ENCODE measurements around the gene TBX10.
A peak's percentile ranks its signal among the peaks of the same experiment; 100 is the strongest.
"Not testable (repeated sequence)": the region's sequence is repeated elsewhere in the genome, so short reads cannot be mapped to it uniquely, and the experiment has no call there.

Gene TBX10

DNA sequence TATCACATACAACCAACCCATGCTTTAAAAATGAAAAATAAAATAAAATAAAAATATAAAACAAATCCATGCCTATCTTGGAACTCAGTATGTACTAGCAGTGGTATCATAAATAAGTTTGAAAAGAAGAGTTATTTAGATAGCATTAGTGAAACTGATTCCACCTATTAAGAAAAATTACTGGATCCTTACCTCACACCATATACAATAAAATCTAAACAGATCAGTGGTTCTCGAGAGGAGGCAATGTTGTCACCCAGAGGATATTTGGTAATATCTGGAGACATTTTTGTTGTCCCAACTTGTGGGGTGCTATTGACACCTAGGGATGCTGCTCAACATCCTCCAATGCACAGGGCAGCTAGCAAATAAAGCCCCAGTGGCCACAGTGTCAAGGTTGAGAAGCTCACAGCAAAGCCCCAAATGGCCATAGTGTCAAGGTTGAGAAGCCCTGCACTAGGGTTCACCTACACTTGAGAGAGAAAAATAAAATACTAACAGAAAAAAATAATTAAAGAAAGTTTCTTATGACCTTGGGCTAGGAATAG, 42.7 kb downstream of the TBX10 start:
- DNase-seq, result no peak

DNA sequence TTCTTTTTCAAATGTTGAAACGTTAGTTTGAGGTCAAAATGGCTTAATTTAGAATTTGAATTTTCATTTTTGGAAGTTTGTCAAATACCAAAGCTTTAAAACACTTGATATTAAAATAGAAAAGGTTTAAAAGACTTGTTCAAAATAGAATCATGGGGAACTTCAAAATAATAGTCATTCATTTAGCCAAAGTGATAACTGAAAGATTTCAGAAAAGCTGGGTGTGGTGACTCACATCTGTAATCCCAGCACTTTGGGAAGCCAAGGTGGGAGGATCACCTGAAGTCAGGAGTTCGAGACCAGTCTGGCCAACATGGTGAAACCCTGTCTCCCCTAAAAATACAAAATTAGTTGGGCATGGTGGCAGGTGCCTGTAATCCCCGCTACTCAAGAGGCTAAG, 45.1 kb downstream of the TBX10 start:
- no peak for DNase-seq

DNA sequence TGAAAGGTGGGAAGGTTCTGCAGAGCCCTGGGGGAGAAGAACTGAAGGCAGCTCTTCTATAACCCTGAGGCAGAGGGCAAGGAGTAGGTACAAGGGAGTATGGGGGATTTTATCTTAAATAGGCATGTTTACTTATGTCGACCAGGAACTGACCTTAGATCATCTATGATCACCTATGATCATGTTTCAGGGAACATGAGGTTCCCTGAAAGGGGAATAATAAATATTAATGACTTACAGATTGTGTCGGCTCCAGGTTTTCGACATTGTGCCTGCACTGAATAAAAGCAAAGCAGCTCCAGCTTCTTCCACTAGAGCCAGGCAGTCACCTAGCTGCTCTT, 46.0 kb downstream of the TBX10 start:
- DNase-seq, result no peak

DNA sequence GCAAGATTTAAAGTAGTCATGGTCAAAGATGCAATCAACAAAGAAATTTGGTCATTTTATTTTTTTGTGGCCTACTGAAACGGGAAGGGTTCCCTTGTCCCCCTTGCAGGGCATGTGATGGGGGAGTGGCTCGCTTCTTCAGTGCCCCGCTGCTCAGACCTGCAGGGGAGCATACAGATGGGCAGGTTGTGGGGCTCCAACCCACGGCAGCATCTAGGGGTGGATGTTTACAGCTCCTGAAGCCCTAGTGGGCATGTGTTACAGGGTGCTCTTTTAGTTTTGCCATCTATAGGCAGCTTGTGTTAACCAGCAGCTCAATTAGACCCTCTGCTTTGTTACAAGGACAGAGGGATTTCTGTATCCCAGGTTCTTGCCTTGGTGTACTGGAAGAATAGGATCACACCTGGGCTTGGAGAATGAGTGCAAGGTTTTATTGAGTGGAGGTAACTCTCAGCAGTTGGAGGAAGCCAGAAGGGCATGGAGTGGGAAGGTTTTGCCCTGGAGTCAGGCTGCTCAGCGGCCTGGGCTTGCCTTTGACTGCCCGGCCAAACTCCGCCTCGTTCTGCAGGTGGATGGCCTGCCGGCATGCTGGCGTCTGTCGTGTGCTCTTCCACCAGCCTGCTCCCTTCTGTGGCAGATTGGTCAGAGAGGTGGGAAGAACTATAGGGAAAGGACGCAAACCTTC, 46.5 kb downstream of the TBX10 start:
- no peak for DNase-seq

DNA sequence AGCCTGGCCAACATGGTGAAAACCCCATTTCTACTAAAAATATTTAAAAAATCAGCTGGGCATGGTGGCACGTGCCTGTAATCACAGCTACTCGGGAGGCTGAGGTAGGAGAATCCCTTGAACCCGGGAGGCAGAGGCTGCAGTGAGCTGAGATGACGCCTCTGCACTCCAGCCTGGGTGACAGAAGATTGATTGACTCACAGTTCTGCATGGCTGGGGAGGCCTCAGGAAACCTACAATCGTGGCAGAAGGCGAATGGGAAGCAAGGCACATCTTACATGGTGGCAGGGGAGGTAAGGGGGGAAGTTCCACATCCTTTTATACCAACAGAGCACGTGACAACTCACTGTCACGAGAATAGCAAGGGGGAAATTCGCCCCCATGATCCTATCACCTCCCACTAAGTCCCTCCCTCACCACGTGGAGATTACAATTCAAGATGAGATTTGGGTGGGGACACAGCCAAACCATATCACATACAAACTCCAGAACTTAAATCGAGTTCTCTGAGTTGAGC, 50.6 kb downstream of the TBX10 start:
- not testable (repeated sequence) for DNase-seq

DNA sequence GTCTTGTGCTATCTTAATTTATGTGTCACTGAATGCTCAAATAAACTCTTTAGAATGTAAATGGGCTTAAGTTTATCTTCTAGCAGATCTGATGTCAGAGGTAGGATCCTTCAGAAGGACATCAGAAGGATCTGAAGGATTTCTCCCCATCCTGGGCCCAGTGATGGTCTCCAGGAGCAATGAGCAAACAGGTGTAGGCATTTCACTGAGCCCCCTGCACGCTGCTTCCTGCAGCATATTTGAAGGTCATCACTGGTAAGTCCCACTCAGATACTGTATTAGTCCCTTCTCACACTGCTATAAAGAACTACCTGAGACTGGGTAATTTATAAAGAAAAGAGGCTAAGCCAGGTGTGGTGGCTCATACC, 51.4 kb downstream of the TBX10 start:
- DNase-seq, result no peak

DNA sequence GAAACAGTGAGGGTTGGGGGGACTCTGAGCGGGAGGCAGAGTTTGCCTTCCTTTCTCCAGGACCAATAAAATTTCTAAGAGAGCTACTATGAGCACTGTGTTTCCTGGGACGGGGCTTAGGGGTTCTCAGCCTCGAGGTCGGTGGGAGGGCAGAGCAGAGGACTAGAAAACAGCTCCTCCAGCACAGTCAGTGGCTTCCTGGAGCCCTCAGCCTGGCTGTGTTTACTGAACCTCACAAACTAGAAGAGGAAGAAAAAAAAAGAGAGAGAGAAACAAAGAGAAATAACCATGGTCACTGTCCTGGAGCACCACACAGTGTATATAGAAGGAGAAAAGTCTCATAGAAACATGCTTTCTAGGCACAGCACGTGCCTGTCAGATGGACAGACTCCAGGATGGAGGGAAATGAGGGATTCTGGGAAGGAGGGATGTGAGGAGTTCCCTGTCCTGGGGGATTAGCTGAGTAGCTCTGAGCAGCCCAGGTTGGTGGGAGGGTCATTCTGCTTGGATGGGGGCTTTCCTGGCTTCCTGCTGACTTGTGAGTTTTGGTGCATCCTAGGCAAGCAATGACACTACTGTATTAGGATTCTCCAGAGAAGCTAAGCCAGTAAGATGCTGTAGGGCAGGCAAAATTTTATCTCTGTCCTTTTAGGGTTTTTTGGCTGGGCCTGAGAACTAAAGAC, 52.9 kb downstream of the TBX10 start:
- no peak for DNase-seq

DNA sequence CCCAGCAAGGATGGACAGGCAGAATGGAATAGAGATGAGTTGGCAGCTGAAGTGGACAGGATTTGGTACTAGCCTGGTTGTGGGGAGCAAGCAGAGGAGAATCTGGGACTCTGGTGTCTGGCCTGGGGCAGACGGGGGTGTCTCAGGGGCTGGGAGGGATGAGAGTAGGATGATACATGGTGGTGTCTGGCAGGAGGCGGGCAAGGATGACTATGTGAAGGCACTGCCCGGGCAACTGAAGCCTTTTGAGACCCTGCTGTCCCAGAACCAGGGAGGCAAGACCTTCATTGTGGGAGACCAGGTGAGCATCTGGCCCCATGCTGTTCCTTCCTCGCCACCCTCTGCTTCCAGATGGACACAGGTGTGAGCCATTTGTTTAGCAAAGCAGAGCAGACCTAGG, 53.7 kb downstream of the TBX10 start:
- DNase-seq, result no peak

DNA sequence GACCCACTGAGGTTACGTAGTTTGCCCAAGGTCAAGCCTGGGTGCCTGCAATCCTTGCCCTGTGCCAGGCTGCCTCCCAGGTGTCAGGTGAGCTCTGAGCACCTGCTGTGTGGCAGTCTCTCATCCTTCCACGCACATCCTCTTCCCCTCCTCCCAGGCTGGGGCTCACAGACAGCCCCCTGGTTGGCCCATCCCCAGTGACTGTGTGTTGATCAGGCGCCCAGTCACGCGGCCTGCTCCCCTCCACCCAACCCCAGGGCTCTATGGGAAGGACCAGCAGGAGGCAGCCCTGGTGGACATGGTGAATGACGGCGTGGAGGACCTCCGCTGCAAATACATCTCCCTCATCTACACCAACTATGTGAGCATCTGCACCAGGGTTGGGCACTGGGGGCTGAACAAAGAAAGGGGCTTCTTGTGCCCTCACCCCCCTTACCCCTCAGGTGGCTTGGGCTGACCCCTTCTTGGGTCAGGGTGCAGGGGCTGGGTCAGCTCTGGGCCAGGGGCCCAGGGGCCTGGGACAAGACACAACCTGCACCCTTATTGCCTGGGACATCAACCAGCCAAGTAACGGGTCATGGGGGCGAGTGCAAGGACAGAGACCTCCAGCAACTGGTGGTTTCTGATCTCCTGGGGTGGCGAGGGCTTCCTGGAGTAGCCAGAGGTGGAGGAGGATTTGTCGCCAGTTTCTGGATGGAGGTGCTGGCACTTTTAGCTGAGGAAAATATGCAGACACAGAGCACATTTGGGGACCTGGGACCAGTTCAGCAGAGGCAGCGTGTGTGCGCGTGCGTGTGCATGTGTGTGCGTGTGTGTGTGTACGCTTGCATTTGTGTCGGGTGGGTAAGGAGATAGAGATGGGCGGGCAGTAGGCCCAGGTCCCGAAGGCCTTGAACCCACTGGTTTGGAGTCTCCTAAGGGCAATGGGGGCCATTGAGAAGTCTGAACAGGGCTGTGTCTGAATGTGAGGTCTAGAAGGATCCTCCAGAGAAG, 54.4 kb downstream of the TBX10 start:
- no peak for DNase-seq

DNA sequence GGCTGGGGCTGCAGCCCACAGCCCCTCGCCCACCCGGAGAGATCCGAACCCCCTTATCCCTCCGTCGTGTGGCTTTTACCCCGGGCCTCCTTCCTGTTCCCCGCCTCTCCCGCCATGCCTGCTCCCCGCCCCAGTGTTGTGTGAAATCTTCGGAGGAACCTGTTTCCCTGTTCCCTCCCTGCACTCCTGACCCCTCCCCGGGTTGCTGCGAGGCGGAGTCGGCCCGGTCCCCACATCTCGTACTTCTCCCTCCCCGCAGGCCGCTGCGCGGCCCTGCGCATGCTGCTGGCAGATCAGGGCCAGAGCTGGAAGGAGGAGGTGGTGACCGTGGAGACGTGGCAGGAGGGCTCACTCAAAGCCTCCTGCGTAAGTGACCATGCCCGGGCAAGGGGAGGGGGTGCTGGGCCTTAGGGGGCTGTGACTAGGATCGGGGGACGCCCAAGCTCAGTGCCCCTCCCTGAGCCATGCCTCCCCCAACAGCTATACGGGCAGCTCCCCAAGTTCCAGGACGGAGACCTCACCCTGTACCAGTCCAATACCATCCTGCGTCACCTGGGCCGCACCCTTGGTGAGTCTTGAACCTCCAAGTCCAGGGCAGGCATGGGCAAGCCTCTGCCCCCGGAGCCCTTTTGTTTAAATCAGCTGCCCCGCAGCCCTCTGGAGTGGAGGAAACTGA, 55.2 kb downstream of the TBX10 start:
- DNase-seq, result peak; percentile 46

DNA sequence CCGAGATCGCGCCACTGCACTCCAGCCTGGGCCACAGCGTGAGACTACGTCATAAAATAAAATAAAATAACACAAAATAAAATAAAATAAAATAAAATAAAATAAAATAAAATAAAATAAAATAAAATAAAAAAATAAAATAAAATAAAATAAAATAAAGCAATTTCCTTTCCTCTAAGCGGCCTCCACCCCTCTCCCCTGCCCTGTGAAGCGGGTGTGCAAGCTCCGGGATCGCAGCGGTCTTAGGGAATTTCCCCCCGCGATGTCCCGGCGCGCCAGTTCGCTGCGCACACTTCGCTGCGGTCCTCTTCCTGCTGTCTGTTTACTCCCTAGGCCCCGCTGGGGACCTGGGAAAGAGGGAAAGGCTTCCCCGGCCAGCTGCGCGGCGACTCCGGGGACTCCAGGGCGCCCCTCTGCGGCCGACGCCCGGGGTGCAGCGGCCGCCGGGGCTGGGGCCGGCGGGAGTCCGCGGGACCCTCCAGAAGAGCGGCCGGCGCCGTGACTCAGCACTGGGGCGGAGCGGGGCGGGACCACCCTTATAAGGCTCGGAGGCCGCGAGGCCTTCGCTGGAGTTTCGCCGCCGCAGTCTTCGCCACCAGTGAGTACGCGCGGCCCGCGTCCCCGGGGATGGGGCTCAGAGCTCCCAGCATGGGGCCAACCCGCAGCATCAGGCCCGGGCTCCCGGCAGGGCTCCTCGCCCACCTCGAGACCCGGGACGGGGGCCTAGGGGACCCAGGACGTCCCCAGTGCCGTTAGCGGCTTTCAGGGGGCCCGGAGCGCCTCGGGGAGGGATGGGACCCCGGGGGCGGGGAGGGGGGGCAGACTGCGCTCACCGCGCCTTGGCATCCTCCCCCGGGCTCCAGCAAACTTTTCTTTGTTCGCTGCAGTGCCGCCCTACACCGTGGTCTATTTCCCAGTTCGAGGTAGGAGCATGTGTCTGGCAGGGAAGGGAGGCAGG, 56.0 kb downstream of the TBX10 start, which contains the start of gene GSTP1:
Gene GSTP1 (plus strand): TSS at position 566 of the 958 bp plus-strand sequence. CDS start 32 bp downstream, at position 598.
- peak; percentile 89 for DNase-seq

DNA sequence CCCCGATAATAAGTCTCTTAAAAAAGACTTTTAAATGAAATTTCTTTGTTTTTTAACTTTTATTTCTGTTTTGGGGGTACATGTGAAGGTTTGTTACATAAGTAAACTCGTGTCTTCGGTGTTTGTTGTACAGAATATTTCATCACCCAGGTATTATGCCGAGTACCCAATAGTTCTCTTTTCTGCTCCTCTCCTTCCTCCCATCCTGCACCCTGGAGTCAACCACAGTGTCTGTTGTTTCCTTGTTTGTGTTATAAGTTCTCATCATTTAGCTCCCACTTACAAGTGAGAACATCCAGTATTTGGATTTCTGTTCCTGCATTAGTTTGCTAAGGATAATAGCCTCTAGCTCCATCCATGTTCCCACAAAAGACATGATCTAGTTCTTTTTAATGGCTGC, 57.6 kb downstream of the TBX10 start:
- DNase-seq, result no peak

DNA sequence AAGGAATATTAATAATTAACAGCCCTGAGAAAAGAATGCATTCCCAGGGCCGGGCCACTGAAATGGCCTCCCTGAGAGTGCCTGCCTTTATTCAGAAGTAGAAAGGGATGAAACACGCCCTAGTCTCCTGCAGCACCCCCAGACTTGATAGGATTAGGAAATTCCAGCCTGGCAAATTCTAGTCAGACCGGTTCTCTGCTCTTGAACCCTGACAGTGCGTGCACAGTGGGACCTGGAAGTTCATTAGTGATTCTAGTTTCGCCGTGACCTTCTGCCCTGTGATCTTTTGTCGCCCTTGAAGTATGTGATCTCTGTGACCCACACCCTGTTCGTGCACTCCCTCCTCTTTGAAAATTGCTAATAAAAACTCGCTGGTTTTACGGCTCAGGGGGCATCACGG, 58.1 kb downstream of the TBX10 start:
- no peak for DNase-seq
